SU-DHL-6 (cell line): Measurements from ENCODE around the gene KBTBD8.
A peak's percentile ranks its signal among the peaks of the same experiment; 100 is the strongest.

Experiments used
- H2AFZ ChIP-seq: fragments of 200-600 bp; sonication (generic); 2 replicates; pipeline ENCODE4 v1.6.1; 2014; ENCODE audit warnings: low read depth, mild to moderate bottlenecking, moderate library complexity, mixed read lengths, antibody characterized with exemption, low read length; ENCODE audit not compliant: severe bottlenecking
- H3F3A ChIP-seq: fragments of 200-600 bp; shearing (Covaris generic); 2 replicates; pipeline ENCODE4 v1.6.0; 2016; ENCODE audit warnings: antibody characterized with exemption, mild to moderate bottlenecking; ENCODE audit not compliant: insufficient read depth
- H3K27ac ChIP-seq: fragments of 200-600 bp; sonication (generic); 2 replicates; pipeline ENCODE4 v1.5.1; 2016; ENCODE audit warnings: low read depth, mild to moderate bottlenecking, low read length, moderate library complexity, mixed read lengths
- H3K27me3 ChIP-seq: fragments of 200-600 bp; sonication (generic), shearing (Covaris generic); 2 replicates; pipeline ENCODE4 v1.6.0; 2014; ENCODE audit warnings: mild to moderate bottlenecking, low read length
- H3K36me3 ChIP-seq: fragments of 200-600 bp; sonication (generic); 2 replicates; pipeline ENCODE4 v1.6.1; 2014; ENCODE audit warnings: mild to moderate bottlenecking, low read length, mixed read lengths
- H3K4me2 ChIP-seq: fragments of 300-600, 200-600 bp; shearing (Covaris generic), sonication (generic); 2 replicates; pipeline ENCODE4 v1.6.0; 2014; ENCODE audit warnings: low read length, low read depth, mild to moderate bottlenecking; ENCODE audit not compliant: poor library complexity, severe bottlenecking
- H3K4me3 ChIP-seq: fragments of 200-600 bp; sonication (generic); 2 replicates; pipeline ENCODE4 v1.5.1; 2014; ENCODE audit warnings: antibody characterized with exemption, low read length, mild to moderate bottlenecking, mixed read lengths; ENCODE audit not compliant: insufficient read depth, poor library complexity, severe bottlenecking
- H3K79me2 ChIP-seq: fragments of 200-600 bp; sonication (generic); 2 replicates; pipeline ENCODE4 v1.6.1; 2014; ENCODE audit warnings: mild to moderate bottlenecking, low read length, moderate library complexity; ENCODE audit not compliant: insufficient read depth
- H3K9ac ChIP-seq: fragments of 200-600 bp; sonication (generic); 2 replicates; pipeline ENCODE4 v1.7.0; 2014; ENCODE audit warnings: mild to moderate bottlenecking, low read length
- H3K9me2 ChIP-seq: fragments of 200-600 bp; sonication (generic); replicated peaks from 2 replicates; pipeline ENCODE4 v1.6.1; 2014; ENCODE audit warnings: low read length; ENCODE audit not compliant: insufficient read depth
- H3K9me3 ChIP-seq: fragments of 200-600 bp; sonication (generic); 2 replicates; pipeline ENCODE4 v1.6.1; 2014; ENCODE audit warnings: low read length, mixed read lengths; ENCODE audit not compliant: insufficient read depth
- H4K20me1 ChIP-seq: fragments of 200-600 bp; sonication (generic); 2 replicates; pipeline ENCODE4 v1.6.1; 2014; ENCODE audit warnings: low read depth, mild to moderate bottlenecking, antibody characterized with exemption, low read length, moderate library complexity, mixed read lengths
- EZH2phosphoT487 ChIP-seq: fragments of 200-600 bp; sonication (generic), shearing (Covaris generic); conservative IDR thresholded peaks from 2 replicates; pipeline ENCODE4 v1.6.1; 2018; ENCODE audit warnings: mild to moderate bottlenecking, antibody characterized with exemption, low read length, moderate library complexity, mixed read lengths
- TF ChIP-seq, protein P1 (sequence below): fragments of 200-600 bp; sonication (generic); IDR thresholded peaks from one replicate; pipeline ENCODE4 v1.5.1; 2017; ENCODE audit warnings: antibody characterized with exemption, mild to moderate bottlenecking, low read length, moderate library complexity; ENCODE audit not compliant: insufficient read depth, poor library complexity, severe bottlenecking

The KBTBD8 gene

DNA sequence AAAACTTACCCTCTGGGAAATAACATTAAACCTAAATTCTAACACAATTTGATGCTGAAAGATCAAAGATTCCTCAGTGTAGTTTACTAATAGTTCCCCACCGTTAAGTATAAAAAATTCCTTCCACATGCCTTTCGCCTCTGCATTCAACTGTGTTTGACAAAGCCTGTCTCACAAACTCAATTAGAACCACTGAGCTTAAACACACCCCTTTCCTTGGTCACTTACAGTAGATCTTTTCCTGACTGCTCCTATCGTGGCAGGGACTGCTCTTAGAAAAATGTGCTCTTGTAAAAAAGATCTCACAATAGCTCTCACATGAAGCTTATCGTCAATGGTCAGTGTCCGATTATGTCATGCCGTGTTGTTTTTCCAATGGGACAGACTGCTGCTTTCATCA is 8.9 kb upstream of the KBTBD8 start:
- H3K36me3 ChIP-seq = no peaks in the 10 kb centered on the region
- H3K27ac ChIP-seq = no peak overlapping the region
- H3K4me3 ChIP-seq = no peak overlapping the region
- no peak for TF ChIP-seq EZH2phosphoT487
- TF ChIP-seq, protein P1, sequence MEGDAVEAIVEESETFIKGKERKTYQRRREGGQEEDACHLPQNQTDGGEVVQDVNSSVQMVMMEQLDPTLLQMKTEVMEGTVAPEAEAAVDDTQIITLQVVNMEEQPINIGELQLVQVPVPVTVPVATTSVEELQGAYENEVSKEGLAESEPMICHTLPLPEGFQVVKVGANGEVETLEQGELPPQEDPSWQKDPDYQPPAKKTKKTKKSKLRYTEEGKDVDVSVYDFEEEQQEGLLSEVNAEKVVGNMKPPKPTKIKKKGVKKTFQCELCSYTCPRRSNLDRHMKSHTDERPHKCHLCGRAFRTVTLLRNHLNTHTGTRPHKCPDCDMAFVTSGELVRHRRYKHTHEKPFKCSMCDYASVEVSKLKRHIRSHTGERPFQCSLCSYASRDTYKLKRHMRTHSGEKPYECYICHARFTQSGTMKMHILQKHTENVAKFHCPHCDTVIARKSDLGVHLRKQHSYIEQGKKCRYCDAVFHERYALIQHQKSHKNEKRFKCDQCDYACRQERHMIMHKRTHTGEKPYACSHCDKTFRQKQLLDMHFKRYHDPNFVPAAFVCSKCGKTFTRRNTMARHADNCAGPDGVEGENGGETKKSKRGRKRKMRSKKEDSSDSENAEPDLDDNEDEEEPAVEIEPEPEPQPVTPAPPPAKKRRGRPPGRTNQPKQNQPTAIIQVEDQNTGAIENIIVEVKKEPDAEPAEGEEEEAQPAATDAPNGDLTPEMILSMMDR = no peak
- H3K27me3 ChIP-seq = no peaks in the 10 kb centered on the region
- no peak overlapping the region for H2AFZ ChIP-seq
- no peaks in the 10 kb centered on the region for H3F3A ChIP-seq
- no peak overlapping the region for H3K9ac ChIP-seq
- no peaks in the 10 kb centered on the region for H4K20me1 ChIP-seq
- H3K9me2 ChIP-seq = no peaks in the 10 kb centered on the region
- no peaks in the 10 kb centered on the region for H3K79me2 ChIP-seq
- no peaks in the 10 kb centered on the region for H3K9me3 ChIP-seq
- H3K4me2 ChIP-seq = no peak overlapping the region

DNA sequence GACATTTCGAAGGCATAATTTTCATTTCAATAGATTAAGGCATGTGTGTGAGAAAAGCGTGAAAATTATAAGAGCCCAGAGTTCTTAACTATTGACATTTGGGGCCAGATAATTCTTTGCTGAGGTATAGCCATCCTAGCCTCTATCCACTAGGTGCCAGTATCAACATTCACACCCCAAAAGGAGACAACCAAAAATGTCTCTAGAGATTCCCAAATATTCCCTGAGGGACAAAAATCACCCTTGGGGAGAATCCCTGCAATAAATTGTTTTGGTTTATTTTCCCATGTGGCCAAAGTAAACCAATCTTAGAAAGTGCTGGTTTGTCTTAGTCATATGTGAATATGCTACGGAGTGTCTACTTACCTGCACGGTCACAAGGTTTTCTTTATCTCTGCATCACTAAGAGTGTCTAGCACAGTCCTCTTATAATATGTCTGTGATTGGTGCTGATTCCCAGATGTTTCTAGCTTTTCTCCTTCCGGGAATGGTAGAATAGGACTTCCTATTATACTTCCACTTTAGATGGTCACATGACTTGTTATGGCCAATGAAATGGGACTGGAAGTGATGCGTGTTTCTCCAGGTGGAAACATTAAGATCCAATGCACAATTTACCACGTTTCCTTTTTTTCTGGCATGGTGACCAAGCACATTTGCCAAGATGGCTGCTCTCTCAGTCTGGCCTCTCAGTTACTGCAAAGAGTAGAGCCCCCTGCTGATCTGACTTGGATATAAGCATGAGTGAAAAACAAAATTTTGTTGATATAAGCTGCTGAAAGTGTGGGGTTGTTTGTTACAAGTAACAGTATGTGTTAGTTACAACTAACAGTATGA is 8.0 kb upstream of the KBTBD8 start:
- TF ChIP-seq, protein P1 = peak; percentile 43
- no peak for TF ChIP-seq EZH2phosphoT487
- H4K20me1 ChIP-seq = no peaks in the 10 kb centered on the region
- no peaks in the 10 kb centered on the region for H3K9me3 ChIP-seq
- peak overlapping the region; percentile 5 for H3K4me3 ChIP-seq
- peak overlapping the region; percentile 17; the same call in 1 of the 2 replicates for H3K9ac ChIP-seq
- peak overlapping the region; percentile 21 for H3K27ac ChIP-seq
- no peaks in the 10 kb centered on the region for H3K27me3 ChIP-seq
- no peaks in the 10 kb centered on the region for H3K9me2 ChIP-seq
- H3K79me2 ChIP-seq = no peaks in the 10 kb centered on the region
- peak overlapping the region; percentile 96 for H2AFZ ChIP-seq
- H3F3A ChIP-seq = no peaks in the 10 kb centered on the region
- peak overlapping the region; percentile 42 for H3K4me2 ChIP-seq
- no peaks in the 10 kb centered on the region for H3K36me3 ChIP-seq

DNA sequence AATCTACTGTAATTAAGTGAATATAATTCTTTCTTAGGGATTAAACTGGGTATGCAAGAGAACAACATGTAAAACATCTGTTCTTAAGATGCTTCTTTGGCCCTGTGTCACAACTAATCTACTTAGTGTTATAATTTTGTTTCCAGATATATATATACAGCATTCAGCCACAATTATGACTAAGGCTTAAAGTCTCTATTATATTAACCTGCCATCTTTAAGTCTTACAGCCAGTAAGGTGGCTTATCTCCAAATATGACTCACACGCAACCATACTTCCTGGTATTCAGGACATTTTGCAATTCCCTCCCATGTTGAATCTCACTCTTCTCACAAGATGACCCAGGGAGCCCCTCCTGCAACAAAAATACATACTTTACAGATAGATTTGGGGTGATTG is 6.6 kb upstream of the KBTBD8 start:
- Histone ChIP-seq H3K4me2 (no peak overlapping the region), H3F3A (peaks cover 3% of the 10 kb centered on the region; the same call in 1 of the 2 replicates), H3K36me3 (no peaks in the 10 kb centered on the region), H3K4me3 (no peak overlapping the region), H4K20me1 (no peaks in the 10 kb centered on the region), H3K9ac (no peak overlapping the region), H3K9me3 (no peaks in the 10 kb centered on the region), H3K27me3 (no peaks in the 10 kb centered on the region), H3K27ac (no peak overlapping the region), H3K79me2 (no peaks in the 10 kb centered on the region), H2AFZ (peak overlapping the region; percentile 31), H3K9me2 (no peaks in the 10 kb centered on the region)
- no peak for TF ChIP-seq EZH2phosphoT487
- TF ChIP-seq, protein P1 = no peak
